Chondrocyte (in vitro differentiated cells): ENCODE results near the gene WNK2. TPM values are rescaled to one million over a fixed set of nuclear protein-coding genes. Genes with fewer than 3 reads are reported as not detected.
A peak's percentile ranks its signal among the peaks of the same experiment; 100 is the strongest.

Experiments used
- DNase-seq: peaks from one replicate; pipeline ENCODE4 v3.0.0; 2021; ENCODE audit warnings: mixed read lengths, low spot score
- H3K27ac Mint-ChIP-seq: one replicate; pipeline ENCODE4 v1.8.0; 2021; ENCODE audit warnings: mild to moderate bottlenecking, moderate library complexity, mixed read lengths; ENCODE audit not compliant: unreplicated experiment
- H3K27me3 Mint-ChIP-seq: 2 replicates; pipeline ENCODE4 v1.8.0; 2021; ENCODE audit warnings: low read depth, mixed read lengths
- H3K36me3 Mint-ChIP-seq: 2 replicates; pipeline ENCODE4 v1.8.0; 2021; ENCODE audit warnings: low read depth, mixed read lengths
- H3K4me1 Mint-ChIP-seq: 2 replicates; pipeline ENCODE4 v1.8.0; 2021; ENCODE audit warnings: low read depth, mild to moderate bottlenecking, mixed read lengths
- H3K4me3 Mint-ChIP-seq: one replicate; pipeline ENCODE4 v1.8.0; 2021; ENCODE audit warnings: mild to moderate bottlenecking, moderate library complexity, mixed read lengths; ENCODE audit not compliant: unreplicated experiment
- H3K9me3 Mint-ChIP-seq: 2 replicates; pipeline ENCODE4 v1.8.0; 2021; ENCODE audit warnings: low read depth, mixed read lengths
- total RNA-seq: library from RNA; stranded (reverse); gene quantifications from 3 replicates; pipeline ENCODE4 v1.2.1, GENCODE V29; 2021
- TF ChIP-seq, protein P1 (sequence below): fragments of 200-600 bp; sonication (generic); IDR thresholded peaks from 2 replicates; pipeline ENCODE4 v1.5.0; 2021; ENCODE audit warnings: antibody characterized with exemption, mild to moderate bottlenecking, moderate library complexity

The WNK2 gene
- total RNA-seq, 1 donor from 2014 or later = 2.3 TPM

- Mint-ChIP-seq H3K4me1 (no peaks in the 10 kb centered on the region), H3K27ac (no peak overlapping the region)
- DNase-seq = peak; percentile 87
Measured at GRCh38 chr9:93261735-93262523, 78.0 kb downstream of the WNK2 start.

GRCh38 chr9:93262537-93263310, 78.8 kb downstream of the WNK2 start:
- DNase-seq = no peak
- Mint-ChIP-seq H3K9me3 (no peaks in the 10 kb centered on the region), H3K36me3 (no peaks in the 10 kb centered on the region), H3K4me1 (no peaks in the 10 kb centered on the region), H3K27ac (no peak overlapping the region), H3K27me3 (peaks cover 11% of the 10 kb centered on the region), H3K4me3 (no peak overlapping the region)
- TF ChIP-seq, protein P1, sequence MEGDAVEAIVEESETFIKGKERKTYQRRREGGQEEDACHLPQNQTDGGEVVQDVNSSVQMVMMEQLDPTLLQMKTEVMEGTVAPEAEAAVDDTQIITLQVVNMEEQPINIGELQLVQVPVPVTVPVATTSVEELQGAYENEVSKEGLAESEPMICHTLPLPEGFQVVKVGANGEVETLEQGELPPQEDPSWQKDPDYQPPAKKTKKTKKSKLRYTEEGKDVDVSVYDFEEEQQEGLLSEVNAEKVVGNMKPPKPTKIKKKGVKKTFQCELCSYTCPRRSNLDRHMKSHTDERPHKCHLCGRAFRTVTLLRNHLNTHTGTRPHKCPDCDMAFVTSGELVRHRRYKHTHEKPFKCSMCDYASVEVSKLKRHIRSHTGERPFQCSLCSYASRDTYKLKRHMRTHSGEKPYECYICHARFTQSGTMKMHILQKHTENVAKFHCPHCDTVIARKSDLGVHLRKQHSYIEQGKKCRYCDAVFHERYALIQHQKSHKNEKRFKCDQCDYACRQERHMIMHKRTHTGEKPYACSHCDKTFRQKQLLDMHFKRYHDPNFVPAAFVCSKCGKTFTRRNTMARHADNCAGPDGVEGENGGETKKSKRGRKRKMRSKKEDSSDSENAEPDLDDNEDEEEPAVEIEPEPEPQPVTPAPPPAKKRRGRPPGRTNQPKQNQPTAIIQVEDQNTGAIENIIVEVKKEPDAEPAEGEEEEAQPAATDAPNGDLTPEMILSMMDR = no peak

More at GRCh38 chr9:93261735-93262523, 78.0 kb downstream of the WNK2 start:
- no peaks in the 10 kb centered on the region for H3K36me3 Mint-ChIP-seq
- peaks cover 12% of the 10 kb centered on the region for H3K27me3 Mint-ChIP-seq
- TF ChIP-seq, protein P1 = no peak
- H3K4me3 Mint-ChIP-seq = no peak overlapping the region
- no peaks in the 10 kb centered on the region for H3K9me3 Mint-ChIP-seq

GRCh38 chr9:93263334-93264229, 79.6 kb downstream of the WNK2 start:
- no peak for DNase-seq
- Mint-ChIP-seq H3K27me3 (peaks cover 7% of the 10 kb centered on the region), H3K9me3 (no peaks in the 10 kb centered on the region), H3K27ac (no peak overlapping the region), H3K36me3 (no peaks in the 10 kb centered on the region), H3K4me1 (no peaks in the 10 kb centered on the region), H3K4me3 (no peak overlapping the region)
- TF ChIP-seq, protein P1 = no peak

GRCh38 chr9:93264338-93265125, 80.6 kb downstream of the WNK2 start:
- no peaks in the 10 kb centered on the region for H3K36me3 Mint-ChIP-seq
- peaks cover 3% of the 10 kb centered on the region for H3K27me3 Mint-ChIP-seq
- no peak overlapping the region for H3K27ac Mint-ChIP-seq
- TF ChIP-seq, protein P1 = no peak
- DNase-seq = no peak
- H3K4me1 Mint-ChIP-seq = no peaks in the 10 kb centered on the region
- no peaks in the 10 kb centered on the region for H3K9me3 Mint-ChIP-seq
- H3K4me3 Mint-ChIP-seq = no peak overlapping the region
